ENCODE results near the gene FBXO41.
"Not testable (repeated sequence)": the region's sequence is repeated elsewhere in the genome, so short reads cannot be mapped to it uniquely, and the experiment has no call there.

The FBXO41 gene

GRCh38 chr2:73289304-73289703 lies 5.0 kb upstream of the FBXO41 start:
- no peak for DNase-seq

GRCh38 chr2:73286134-73286655 lies 1.9 kb upstream of the FBXO41 start:
- DNase-seq, result no peak

DNA sequence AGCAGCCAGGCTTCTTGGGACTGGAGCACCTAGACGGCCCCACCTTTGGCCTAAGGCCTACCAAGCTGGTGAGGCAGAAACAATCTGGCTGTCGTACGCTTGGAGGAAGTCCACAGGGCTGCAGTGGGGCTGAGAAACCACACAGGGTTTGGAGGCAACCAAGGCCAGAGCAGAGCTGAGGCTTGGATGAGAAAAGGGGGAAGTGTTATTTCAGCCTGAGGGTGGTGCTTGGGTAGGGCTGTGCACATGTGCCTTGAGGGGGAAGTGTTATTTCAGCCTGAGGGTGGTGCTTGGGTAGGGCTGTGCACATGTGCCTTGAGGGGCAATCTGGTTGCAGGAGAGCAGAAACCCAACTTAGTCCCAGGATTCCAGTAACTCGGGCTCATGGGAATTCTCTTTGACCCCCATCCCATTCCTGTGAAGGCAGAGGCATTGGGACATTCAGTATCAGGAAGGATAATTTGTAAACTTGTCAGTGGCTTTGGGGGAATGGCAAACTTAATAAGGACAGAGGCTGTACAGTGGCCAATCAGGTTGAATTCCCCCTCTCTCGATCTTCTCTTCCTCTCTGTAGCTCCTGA lies 971 bp upstream of the FBXO41 start:
- DNase-seq, result peak; percentile 31

- peak; percentile 56 for DNase-seq
Measured at GRCh38 chr2:73283545-73284295, 558 bp downstream of the FBXO41 start.

- no peak for DNase-seq
Measured at GRCh38 chr2:73282924-73283544, 1.2 kb downstream of the FBXO41 start.

DNA sequence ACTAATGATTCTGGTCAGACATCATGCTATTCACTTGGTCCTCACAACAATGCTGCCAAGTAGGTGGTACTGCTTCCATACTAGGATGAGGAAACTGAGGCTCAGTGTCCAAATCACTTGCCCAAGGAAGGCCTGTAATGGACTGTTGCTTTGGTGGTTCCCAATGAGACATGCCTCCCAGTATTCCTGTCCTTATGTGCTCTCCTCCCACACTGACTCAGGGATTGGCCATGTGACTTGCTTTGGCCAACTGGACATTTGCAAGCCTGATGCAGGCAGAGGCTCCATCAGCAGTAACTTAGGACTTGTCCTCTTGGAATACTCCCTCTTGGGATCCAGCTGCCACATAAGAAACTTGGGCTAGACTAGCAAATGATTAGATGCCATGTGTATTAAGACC lies 3.0 kb downstream of the FBXO41 start:
- DNase-seq, result no peak

GRCh38 chr2:73279852-73280251 lies 4.4 kb downstream of the FBXO41 start:
- DNase-seq, result no peak

GRCh38 chr2:73272270-73272669 lies 12.0 kb downstream of the FBXO41 start:
- no peak for DNase-seq

- no peak for DNase-seq
Measured at GRCh38 chr2:73269686-73270465, 14.4 kb downstream of the FBXO41 start.

GRCh38 chr2:73268830-73269685 lies 15.2 kb downstream of the FBXO41 start:
- peak; percentile 65 for DNase-seq

DNA sequence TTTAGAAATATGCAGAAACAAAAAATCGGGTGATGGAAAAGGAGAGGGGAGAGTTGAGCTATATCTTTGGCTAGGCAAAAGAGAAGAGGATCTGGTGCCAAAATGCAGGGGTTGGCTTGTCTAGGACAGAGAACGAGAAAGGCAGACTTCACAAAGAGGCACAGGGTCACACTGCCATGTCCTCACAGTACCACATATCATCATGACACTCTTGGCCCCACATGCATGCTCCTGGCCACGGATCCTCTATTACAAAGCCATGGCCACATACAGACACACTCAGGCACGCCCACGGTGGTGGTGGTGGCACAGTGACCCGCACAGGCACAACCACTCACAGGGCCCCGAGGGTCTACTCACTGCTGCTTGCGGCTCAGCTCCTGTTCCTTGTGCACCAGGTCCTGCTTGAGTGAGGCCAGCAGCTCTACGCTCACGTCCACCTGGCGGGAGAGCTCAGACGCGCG lies 15.9 kb downstream of the FBXO41 start:
- DNase-seq, result no peak

DNA sequence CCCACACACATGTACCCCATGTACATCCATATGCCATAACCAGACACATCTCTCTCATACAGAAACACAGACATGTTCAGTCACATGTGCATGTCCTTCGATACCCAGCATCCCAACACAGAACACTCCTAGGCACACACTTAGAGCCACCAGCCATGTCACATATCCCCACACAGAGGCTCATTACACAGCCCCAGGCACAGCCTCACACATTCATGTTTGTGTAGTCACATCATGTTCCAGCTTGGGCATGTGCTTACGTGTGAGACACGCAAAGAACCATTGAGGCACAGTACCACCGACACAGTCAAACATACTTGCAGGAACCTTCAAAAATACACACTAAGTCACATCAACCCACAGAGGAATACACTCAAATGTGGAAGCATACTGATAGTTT lies 17.3 kb downstream of the FBXO41 start:
- no peak for DNase-seq

GRCh38 chr2:73266061-73266901 lies 18.0 kb downstream of the FBXO41 start:
- no peak for DNase-seq

GRCh38 chr2:73265298-73266060 lies 18.8 kb downstream of the FBXO41 start:
- no peak for DNase-seq

GRCh38 chr2:73264783-73265182 lies 19.5 kb downstream of the FBXO41 start:
- no peak for DNase-seq

DNA sequence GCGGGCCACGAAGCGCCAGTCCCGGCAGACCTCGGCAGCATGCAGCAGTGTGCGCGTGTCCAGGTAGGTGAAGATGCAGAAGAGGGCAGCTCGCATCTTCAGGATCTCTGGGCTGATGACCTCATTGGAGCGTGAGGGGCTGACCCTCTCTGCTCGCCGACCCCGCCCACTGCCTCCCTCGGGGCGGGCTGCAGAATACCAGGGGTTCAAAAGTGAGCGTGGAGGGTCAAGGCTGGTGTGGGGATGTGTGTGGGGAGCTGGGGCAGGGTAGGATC lies 20.0 kb downstream of the FBXO41 start:
- no peak for DNase-seq

- DNase-seq, result no peak
Measured at GRCh38 chr2:73263540-73264331, 20.5 kb downstream of the FBXO41 start.

- not testable (repeated sequence) for DNase-seq
Measured at GRCh38 chr2:73262691-73263429, 21.4 kb downstream of the FBXO41 start.

- no peak for DNase-seq
Measured at GRCh38 chr2:73262108-73262651, 22.1 kb downstream of the FBXO41 start.

Measured in stimulated activated CD4-positive, alpha-beta T cell treated with anti-CD3 and anti-CD28 coated beads, Interleukin-1b, Interleukin-23, amount 100 ng/mL, for 48 hours (primary cell).